Fibroblast of lung (primary cell): ENCODE measurements around the gene NRXN2. TPM values are rescaled to one million over a fixed set of nuclear protein-coding genes. Genes with fewer than 3 reads are reported as not detected.

ENCODE experiments used
- DNase-seq, 2 donors: peaks; one replicate each; pipeline versions ENCODE4 v3.0.0 to v3.0.0-alpha.2; 2010; ENCODE audit warnings: low read depth in 2 of 2
- H2AFZ ChIP-seq: 2 replicates; pipeline ENCODE4 v1.5.1; 2012; ENCODE audit warnings: low read length, control low read depth, inconsistent platforms
- H3K27ac ChIP-seq: 2 replicates; pipeline ENCODE4 v1.5.1; 2011; ENCODE audit warnings: low read length, control low read depth; ENCODE audit not compliant: insufficient read depth
- H3K27me3 ChIP-seq: 2 replicates; pipeline ENCODE4 v1.5.1; 2011; ENCODE audit warnings: mild to moderate bottlenecking, low read length; ENCODE audit not compliant: control insufficient read depth, insufficient read depth
- H3K36me3 ChIP-seq: 2 replicates; pipeline ENCODE4 v1.5.1; 2011; ENCODE audit warnings: low read length; ENCODE audit not compliant: control insufficient read depth, insufficient read depth
- H3K4me1 ChIP-seq: 2 replicates; pipeline ENCODE4 v1.5.1; 2011; ENCODE audit warnings: low read length; ENCODE audit not compliant: control insufficient read depth, insufficient read depth; ENCODE audit errors: extremely low read depth
- H3K4me2 ChIP-seq: 2 replicates; pipeline ENCODE4 v1.5.1; 2011; ENCODE audit warnings: low read length, control low read depth; ENCODE audit not compliant: insufficient read depth; ENCODE audit errors: extremely low read depth
- H3K4me3 ChIP-seq, 4 experiments: fragments of 200-600 bp in 1 of 4; sonication (generic) in 1 of 4; replicated peaks in 1 of 4; 2 replicates each; pipeline ENCODE4 v1.5.1; 2011 to 2016; ENCODE audit warnings: low read length in 4 of 4, low read depth in 3 of 4, mild to moderate bottlenecking in 3 of 4, control low read depth in 2 of 4, inconsistent platforms in 1 of 4, mixed read lengths in 1 of 4; ENCODE audit not compliant: insufficient read depth in 1 of 4; ENCODE audit errors: control extremely low read depth in 1 of 4
- H3K79me2 ChIP-seq: 2 replicates; pipeline ENCODE4 v1.5.1; 2012; ENCODE audit warnings: mild to moderate bottlenecking, low read length, inconsistent platforms; ENCODE audit not compliant: control insufficient read depth, insufficient read depth
- H3K9ac ChIP-seq: 2 replicates; pipeline ENCODE4 v1.5.1; 2011; ENCODE audit warnings: mild to moderate bottlenecking, low read length, control low read depth; ENCODE audit not compliant: insufficient read depth
- H3K9me3 ChIP-seq: 2 replicates; pipeline ENCODE4 v1.5.1; 2012; ENCODE audit warnings: low read depth, low read length; ENCODE audit not compliant: control insufficient read depth, insufficient read depth
- H4K20me1 ChIP-seq: 2 replicates; pipeline ENCODE4 v1.5.1; 2011; ENCODE audit warnings: low read length; ENCODE audit not compliant: control insufficient read depth, insufficient read depth; ENCODE audit errors: extremely low read depth
- CTCF ChIP-seq, 2 donors: IDR thresholded peaks in 1 of 2; conservative IDR thresholded peaks in 1 of 2; 1 replicate in 1 of 2; 2 replicates in 1 of 2; pipeline ENCODE4 v1.5.1; 2011 to 2012; ENCODE audit warnings: low read length in 2 of 2, control low read depth in 1 of 2, inconsistent platforms in 1 of 2, low read depth in 1 of 2, mild to moderate bottlenecking in 1 of 2
- EZH2 ChIP-seq: IDR thresholded peaks from 2 replicates; pipeline ENCODE4 v1.5.1; 2012; ENCODE audit warnings: low read length, control low read depth, mild to moderate bottlenecking; ENCODE audit errors: missing control alignments
- polyA plus RNA-seq, 2 donors: library from polyadenylated mRNA; depleted of rRNA in 1 of 2; stranded (reverse) in 1 of 2; unstranded in 1 of 2; fragments of >200 nt; gene quantifications; 2 replicates each; pipeline ENCODE4 v1.2.1, GENCODE V29; 2011 to 2012; ENCODE audit warnings: missing spikeins in 1 of 2
- total RNA-seq: library from RNA; depleted of rRNA; stranded (reverse); fragments of >200 nt; gene quantifications from 2 replicates; pipeline ENCODE4 v1.2.1, GENCODE V29; 2014

NRXN2 gene
- total and polyA plus RNA-seq, 2 donors (not counting 1 experiment from before 2014, with no cell fraction given), result under 0.01 to 0.75 TPM

GRCh38 chr11:64718084-64718779, 4.8 kb downstream of the NRXN2 start:
- Histone ChIP-seq H3K27ac (no peak overlapping the region), H3K27me3 (peaks cover 36% of the 10 kb centered on the region), H3K4me1 (no peaks in the 10 kb centered on the region), H3K79me2 (no peaks in the 10 kb centered on the region), H3K4me2 (no peak overlapping the region), H3K9ac (no peak overlapping the region), H3K9me3 (no peaks in the 10 kb centered on the region), H4K20me1 (no peaks in the 10 kb centered on the region), H2AFZ (no peak overlapping the region), H3K36me3 (no peaks in the 10 kb centered on the region), H3K4me3 (no peak overlapping the region)
- TF ChIP-seq CTCF (conservative IDR thresholded peaks at IDR 0.05 in 1 of 2, IDR thresholded peaks at IDR 0.05 in 1 of 2; ENCODE audit: low read depth in 1 of 2, low read length in 2 of 2) (no peak), EZH2 (no peak)
- DNase-seq, result no peak

- Histone ChIP-seq H3K4me3 (no peak overlapping the region), H3K36me3 (no peaks in the 10 kb centered on the region), H2AFZ (no peak overlapping the region), H3K4me1 (no peaks in the 10 kb centered on the region), H3K9ac (no peak overlapping the region), H4K20me1 (no peaks in the 10 kb centered on the region), H3K4me2 (no peak overlapping the region), H3K27me3 (peaks cover 40% of the 10 kb centered on the region), H3K79me2 (no peaks in the 10 kb centered on the region), H3K9me3 (no peaks in the 10 kb centered on the region), H3K27ac (no peak overlapping the region)
- TF ChIP-seq EZH2 (no peak), CTCF (conservative IDR thresholded peaks at IDR 0.05 in 1 of 2, IDR thresholded peaks at IDR 0.05 in 1 of 2; ENCODE audit: low read depth in 1 of 2, low read length in 2 of 2) (no peak)
- DNase-seq, result no peak
Observed at GRCh38 chr11:64717268-64717578, 5.8 kb downstream of the NRXN2 start.

- Histone ChIP-seq H2AFZ (no peak overlapping the region), H3K27me3 (peaks cover 42% of the 10 kb centered on the region), H3K9me3 (no peaks in the 10 kb centered on the region), H3K27ac (no peak overlapping the region), H4K20me1 (no peaks in the 10 kb centered on the region), H3K4me2 (no peak overlapping the region), H3K4me1 (no peaks in the 10 kb centered on the region), H3K79me2 (no peaks in the 10 kb centered on the region), H3K4me3 (no peak overlapping the region), H3K9ac (no peak overlapping the region), H3K36me3 (no peaks in the 10 kb centered on the region)
- TF ChIP-seq EZH2 (no peak), CTCF (conservative IDR thresholded peaks at IDR 0.05 in 1 of 2, IDR thresholded peaks at IDR 0.05 in 1 of 2; ENCODE audit: low read depth in 1 of 2, low read length in 2 of 2) (no peak)
- no peak for DNase-seq
Observed at GRCh38 chr11:64716473-64717267, 6.3 kb downstream of the NRXN2 start.
